Ovary (tissue), 1 donor: ENCODE data around the gene SLFN5.

ENCODE experiments used
- EP300 ChIP-seq: sonication (generic); formaldehyde crosslinking; IDR thresholded peaks from one replicate; pipeline ENCODE4 v1.6.1; 2017; ENCODE audit warnings: antibody characterized with exemption
- POLR2A ChIP-seq: fragments of 450-650 bp; IDR thresholded peaks from one replicate; pipeline ENCODE4 v1.6.1; 2017; ENCODE audit warnings: antibody characterized with exemption, mild to moderate bottlenecking, moderate library complexity

DNA sequence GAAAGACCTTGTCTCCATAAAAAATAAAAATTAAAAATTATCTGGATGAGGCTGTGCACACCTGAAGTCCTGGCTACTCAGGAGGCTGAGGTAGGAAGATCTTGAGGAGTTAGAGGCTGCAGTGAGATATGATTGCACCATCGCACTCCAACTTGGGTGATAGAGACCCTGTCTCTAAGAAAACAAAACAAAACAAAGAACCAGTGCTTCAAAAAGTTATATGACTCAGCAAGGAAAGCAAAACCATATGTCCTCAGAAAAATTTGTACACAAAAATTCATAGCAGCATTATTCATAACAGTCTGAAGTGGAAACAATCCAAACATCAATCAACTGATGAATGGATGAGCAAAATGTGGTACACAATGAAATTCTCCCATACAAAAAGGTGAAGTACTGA lies 48.9 kb downstream of the SLFN5 start:
- TF ChIP-seq EP300 (no peak), POLR2A (no peak)
